Activated CD8-positive, alpha-beta T cell treated with anti-CD3 and anti-CD28 coated beads, Interleukin-2, amount 10 ng/mL, durations not matched to agents 7 days and 5 days (primary cell): ENCODE results near the gene PAQR7. TPM values are rescaled to one million over a fixed set of nuclear protein-coding genes. Genes with fewer than 3 reads are reported as not detected.

Source experiments
- ATAC-seq: fragments of 150-1000 bp; cut with Tn5 transposase; one replicate; pipeline ENCODE4 v1.10.0; 2021; ENCODE audit warnings: moderate library complexity
- CTCF ChIA-PET: fragments of 350-600 bp; sonication (Branson Sonifier 250); formaldehyde crosslinking; loops from one replicate; lab custom pipeline; 2021; ENCODE audit warnings: antibody characterized with exemption; lab: Charles Lee
- POLR2A ChIA-PET: fragments of 350-600 bp; sonication (Branson Sonifier 250); formaldehyde crosslinking; loops from one replicate; lab custom pipeline; 2021; ENCODE audit warnings: antibody characterized with exemption; lab: Charles Lee
- DNase-seq: peaks from one replicate; pipeline ENCODE4 v3.0.0-alpha.2; 2020
- H3K27ac Mint-ChIP-seq: one replicate; pipeline ENCODE4 v1.8.0; 2021; ENCODE audit warnings: mild to moderate bottlenecking, mixed read lengths
- H3K27me3 Mint-ChIP-seq: one replicate; pipeline ENCODE4 v1.8.0; 2021; ENCODE audit warnings: low read depth, mixed read lengths
- H3K36me3 Mint-ChIP-seq: one replicate; pipeline ENCODE4 v1.8.0; 2021; ENCODE audit warnings: low read depth, mixed read lengths
- H3K4me1 Mint-ChIP-seq: one replicate; pipeline ENCODE4 v1.8.0; 2021; ENCODE audit warnings: low read depth, mixed read lengths
- H3K4me3 Mint-ChIP-seq: one replicate; pipeline ENCODE4 v1.8.0; 2021; ENCODE audit warnings: mild to moderate bottlenecking, mixed read lengths
- H3K9me3 Mint-ChIP-seq: one replicate; pipeline ENCODE4 v1.8.0; 2022; ENCODE audit warnings: mixed read lengths; ENCODE audit not compliant: insufficient read depth
- total RNA-seq, 2 experiments: library from RNA; stranded (reverse); gene quantifications; one replicate each; pipeline ENCODE4 v1.2.3, GENCODE V29; 2021

Gene PAQR7, protein sequence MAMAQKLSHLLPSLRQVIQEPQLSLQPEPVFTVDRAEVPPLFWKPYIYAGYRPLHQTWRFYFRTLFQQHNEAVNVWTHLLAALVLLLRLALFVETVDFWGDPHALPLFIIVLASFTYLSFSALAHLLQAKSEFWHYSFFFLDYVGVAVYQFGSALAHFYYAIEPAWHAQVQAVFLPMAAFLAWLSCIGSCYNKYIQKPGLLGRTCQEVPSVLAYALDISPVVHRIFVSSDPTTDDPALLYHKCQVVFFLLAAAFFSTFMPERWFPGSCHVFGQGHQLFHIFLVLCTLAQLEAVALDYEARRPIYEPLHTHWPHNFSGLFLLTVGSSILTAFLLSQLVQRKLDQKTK
- total RNA-seq: 1 to 10 TPM; 3.2 to 3.3 TPM

DNA sequence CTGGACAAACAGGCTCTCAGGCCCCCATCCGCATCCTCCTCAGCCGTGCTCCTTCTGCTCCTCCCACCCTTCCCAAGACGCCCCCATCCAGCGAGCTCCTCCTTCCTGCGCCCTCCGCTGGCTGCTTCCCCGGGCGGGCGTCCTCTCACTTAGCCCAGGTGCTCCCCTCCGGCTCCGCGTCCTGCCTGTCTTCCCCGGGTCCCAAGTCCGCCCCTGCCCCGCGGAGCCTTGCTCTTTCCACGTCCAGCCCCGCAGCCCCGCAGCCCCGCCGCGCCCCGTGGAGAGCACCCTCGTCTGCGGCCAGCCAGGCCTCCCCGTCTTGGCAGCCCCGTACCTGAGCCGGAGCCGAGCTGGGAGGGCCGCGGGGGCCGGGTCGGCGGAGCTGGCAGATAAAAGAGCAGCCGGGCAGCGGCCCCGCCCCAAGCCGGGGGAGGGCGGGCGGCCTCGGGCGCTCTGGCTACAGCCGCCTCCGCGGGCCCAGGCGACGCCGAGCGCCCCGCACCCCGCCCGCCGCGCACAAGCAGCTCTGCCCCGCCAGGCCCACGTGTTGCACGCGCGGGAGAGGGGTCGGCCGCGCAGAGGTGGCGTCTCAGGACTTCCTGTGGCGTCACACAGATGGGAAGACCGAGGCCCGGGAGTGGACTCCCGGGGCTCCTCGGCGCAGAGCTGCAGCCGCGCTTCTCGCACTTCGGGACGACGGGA lies at the start of gene PAQR7:
TSS of gene PAQR7 (minus strand) at position 555 of the 702 bp plus-strand sequence. CDS start 11,869 bp downstream, outside the sequence.
- ATAC-seq: peak; percentile 93
- POLR2A ChIA-PET: interaction anchor here (1.3 kb wide), 2 partner anchors 20 to 54 kb away, joined by 3 to 5 read pairs; no protein-coding TSS in a partner anchor

GRCh38 chr1:25924454-25924853 lies 48.9 kb upstream of the PAQR7 start:
- Mint-ChIP-seq H3K4me1 (peaks cover 32% of the 10 kb centered on the region), H3K4me3 (no peak overlapping the region), H3K27me3 (peaks cover 33% of the 10 kb centered on the region), H3K27ac (no peak overlapping the region), H3K9me3 (no peaks in the 10 kb centered on the region), H3K36me3 (no peaks in the 10 kb centered on the region)
- DNase-seq: no peak
- CTCF ChIA-PET: interaction anchor here (0.9 to 1.5 kb wide), 2 partner anchors 29 to 73 kb away, joined by 3 to 5 read pairs; partner anchors contain the start of gene PAFAH2
- ATAC-seq: no peak
- POLR2A ChIA-PET: no interaction called here

More for the DNA sequence above, at the start of gene PAQR7:
- peak within 1 kb of the TSS; percentile 60 for H3K27ac Mint-ChIP-seq
- H3K4me3 Mint-ChIP-seq: peak within 1 kb of the TSS; percentile 79
- H3K27me3 Mint-ChIP-seq: peaks cover 14% of the 10 kb centered on the region
- H3K4me1 Mint-ChIP-seq: peaks cover 11% of the 10 kb centered on the region
- CTCF ChIA-PET: interaction anchor here (2.4 to 2.9 kb wide), 2 partner anchors 20 to 122 kb away, joined by 13 to 17 read pairs; partner anchors contain the start of gene PAFAH2
- no peaks in the 10 kb centered on the region for H3K36me3 Mint-ChIP-seq
- H3K9me3 Mint-ChIP-seq: no peaks in the 10 kb centered on the region
- DNase-seq: peak; percentile 64

DNA sequence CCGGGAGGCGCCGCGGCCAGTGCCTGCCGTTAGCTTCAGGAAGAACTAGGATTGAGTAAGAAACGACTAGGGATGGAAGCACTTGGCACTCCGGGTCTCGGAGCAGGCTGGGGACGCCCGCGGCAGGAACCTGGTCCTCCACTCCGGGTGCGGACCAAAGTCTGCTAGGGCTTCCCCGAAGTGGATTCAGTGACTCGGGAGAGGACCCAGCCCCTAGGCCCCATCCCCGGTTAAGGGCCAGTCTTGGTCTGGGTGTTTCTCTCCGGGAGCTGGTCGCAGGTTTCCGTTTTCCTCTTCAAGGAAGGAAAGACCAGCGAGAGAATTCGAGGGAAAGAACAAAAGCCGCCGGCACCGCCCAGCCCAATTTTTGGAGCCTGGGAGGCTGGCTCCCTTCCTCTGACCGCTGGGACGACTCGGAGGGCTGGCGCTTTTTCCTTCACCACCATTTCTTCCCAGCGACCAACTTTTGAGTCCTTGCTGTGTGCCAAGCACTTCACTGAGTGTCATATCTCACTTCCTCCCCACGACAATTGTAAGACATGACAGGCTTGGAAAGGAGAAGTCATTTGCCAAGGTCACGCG lies 47.6 kb upstream of the PAQR7 start:
- Mint-ChIP-seq H3K27ac (no peak overlapping the region), H3K4me3 (peak overlapping the region; percentile 46), H3K9me3 (no peaks in the 10 kb centered on the region), H3K27me3 (peaks cover 33% of the 10 kb centered on the region), H3K36me3 (no peaks in the 10 kb centered on the region), H3K4me1 (peaks cover 36% of the 10 kb centered on the region)
- no peak for DNase-seq
- CTCF ChIA-PET: interaction anchor here (0.8 to 4.4 kb wide), 5 partner anchors 18 to 181 kb away, joined by 3 to 26 read pairs (median 8); partner anchors contain the start of gene PAFAH2
- POLR2A ChIA-PET: interaction anchor here (0.7 to 2.3 kb wide), 3 partner anchors 67 to 343 kb away, joined by 4 to 12 read pairs (median 5); no protein-coding TSS in a partner anchor
- peak; percentile 60 for ATAC-seq

DNA sequence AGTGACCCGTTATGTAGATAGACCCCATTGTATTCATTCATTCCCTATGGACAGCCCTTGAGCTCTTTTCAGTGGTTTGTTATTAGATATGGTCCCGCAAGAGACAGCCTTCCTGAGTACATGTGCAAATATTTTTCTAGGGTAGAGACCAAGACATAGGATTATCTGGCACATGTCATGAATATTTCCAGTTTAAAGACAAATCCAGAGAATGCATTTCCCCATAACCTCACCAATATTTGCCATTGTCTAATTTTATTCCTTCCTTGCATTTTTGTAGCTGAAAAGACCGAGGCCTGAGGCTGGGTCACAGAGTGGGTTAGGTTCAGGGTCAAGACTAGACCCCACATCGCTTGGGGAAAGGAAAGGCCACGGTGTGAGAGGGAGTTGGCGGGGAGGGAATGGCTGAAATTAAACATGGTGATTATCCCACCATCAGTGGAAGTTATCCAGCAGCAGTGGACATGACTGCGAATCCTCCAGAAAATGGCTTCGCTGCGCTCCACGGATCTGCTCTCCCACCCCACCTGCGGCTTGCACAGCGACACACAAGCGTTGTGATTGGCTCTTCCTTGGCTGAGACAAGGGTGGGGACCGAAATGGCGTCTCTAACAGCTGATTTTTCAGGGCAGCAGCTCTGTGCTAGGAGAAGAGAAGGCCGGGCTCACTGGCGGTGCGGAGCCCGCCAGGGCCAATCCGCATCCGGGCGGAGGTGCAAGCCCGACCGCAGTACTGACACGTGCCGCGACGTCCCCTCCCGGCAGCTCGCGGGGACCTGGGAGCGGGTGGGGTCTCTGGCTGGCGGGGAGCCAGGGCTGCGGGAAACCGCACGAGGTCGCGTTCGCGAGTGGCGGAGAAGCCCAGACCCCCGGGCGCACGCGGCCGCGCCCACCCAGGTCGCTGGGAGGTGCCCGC lies 46.8 kb upstream of the PAQR7 start:
- CTCF ChIA-PET: interaction anchor here (0.8 to 4.4 kb wide), 8 partner anchors 11 to 182 kb away, joined by 3 to 26 read pairs (median 6); partner anchors contain the start of gene PAFAH2
- no peaks in the 10 kb centered on the region for H3K36me3 Mint-ChIP-seq
- H3K9me3 Mint-ChIP-seq: no peaks in the 10 kb centered on the region
- peaks cover 33% of the 10 kb centered on the region for H3K27me3 Mint-ChIP-seq
- POLR2A ChIA-PET: interaction anchor here (0.8 to 2.3 kb wide), 3 partner anchors 8 to 75 kb away, joined by 3 to 12 read pairs (median 5); no protein-coding TSS in a partner anchor
- H3K4me3 Mint-ChIP-seq: peak overlapping the region; percentile 77
- H3K27ac Mint-ChIP-seq: peak overlapping the region; percentile 41
- DNase-seq (peak; percentile 69), ATAC-seq (peak; percentile 85)
- H3K4me1 Mint-ChIP-seq: peaks cover 41% of the 10 kb centered on the region

DNA sequence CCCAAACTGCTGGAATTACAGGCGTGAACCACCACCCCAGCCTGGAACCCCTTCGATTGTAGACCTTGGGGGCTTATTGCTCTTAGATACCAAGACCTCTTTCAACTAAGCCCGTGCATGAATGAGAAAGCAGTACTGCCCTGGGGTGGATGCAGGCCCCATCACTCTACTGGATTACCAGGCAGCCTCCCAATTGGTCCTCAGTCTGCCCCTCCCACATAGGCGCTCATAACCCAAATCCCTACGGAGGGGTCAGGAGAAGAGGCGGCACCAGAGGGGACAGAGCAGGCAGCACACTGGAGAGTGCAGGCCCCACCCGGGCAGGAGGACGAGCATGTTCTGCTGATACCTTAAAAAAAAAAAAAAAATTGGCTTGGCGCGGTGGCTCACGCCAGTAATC lies 43.1 kb upstream of the PAQR7 start:
- CTCF ChIA-PET: interaction anchor here (1.4 to 2.4 kb wide), 2 partner anchors 23 to 78 kb away, joined by 4 to 12 read pairs; no protein-coding TSS in a partner anchor
- Mint-ChIP-seq H3K27ac (no peak overlapping the region), H3K9me3 (no peaks in the 10 kb centered on the region), H3K27me3 (peaks cover 11% of the 10 kb centered on the region), H3K4me3 (no peak overlapping the region), H3K36me3 (no peaks in the 10 kb centered on the region), H3K4me1 (peaks cover 37% of the 10 kb centered on the region)
- no peak for DNase-seq
- no peak for ATAC-seq
- POLR2A ChIA-PET: no interaction called here

- Mint-ChIP-seq H3K4me1 (peaks cover 31% of the 10 kb centered on the region), H3K27me3 (peaks cover 7% of the 10 kb centered on the region), H3K9me3 (no peaks in the 10 kb centered on the region), H3K4me3 (no peak overlapping the region), H3K36me3 (no peaks in the 10 kb centered on the region), H3K27ac (peak overlapping the region; percentile 60)
- ATAC-seq: peak; percentile 28
- POLR2A ChIA-PET: interaction anchor here (0.8 to 1.4 kb wide), 2 partner anchors 11 to 71 kb away, joined by 3 read pairs; no protein-coding TSS in a partner anchor
- CTCF ChIA-PET: interaction anchor here (0.8 to 2.4 kb wide), 4 partner anchors 22 to 79 kb away, joined by 3 to 12 read pairs (median 4); no protein-coding TSS in a partner anchor
- peak; percentile 47 for DNase-seq
Observed at GRCh38 chr1:25917996-25918395, 42.5 kb upstream of the PAQR7 start.

GRCh38 chr1:25916460-25916859 lies 41.0 kb upstream of the PAQR7 start:
- Mint-ChIP-seq H3K27ac (no peak overlapping the region), H3K27me3 (peaks cover 2% of the 10 kb centered on the region), H3K36me3 (no peaks in the 10 kb centered on the region), H3K4me3 (no peak overlapping the region), H3K4me1 (peaks cover 19% of the 10 kb centered on the region), H3K9me3 (no peaks in the 10 kb centered on the region)
- DNase-seq: no peak
- ChIA-PET CTCF (no interaction called here), POLR2A (interaction anchor here (0.6 kb wide), 1 partner anchor 669 kb away, joined by 3 read pairs; no protein-coding TSS in a partner anchor)
- no peak for ATAC-seq

DNA sequence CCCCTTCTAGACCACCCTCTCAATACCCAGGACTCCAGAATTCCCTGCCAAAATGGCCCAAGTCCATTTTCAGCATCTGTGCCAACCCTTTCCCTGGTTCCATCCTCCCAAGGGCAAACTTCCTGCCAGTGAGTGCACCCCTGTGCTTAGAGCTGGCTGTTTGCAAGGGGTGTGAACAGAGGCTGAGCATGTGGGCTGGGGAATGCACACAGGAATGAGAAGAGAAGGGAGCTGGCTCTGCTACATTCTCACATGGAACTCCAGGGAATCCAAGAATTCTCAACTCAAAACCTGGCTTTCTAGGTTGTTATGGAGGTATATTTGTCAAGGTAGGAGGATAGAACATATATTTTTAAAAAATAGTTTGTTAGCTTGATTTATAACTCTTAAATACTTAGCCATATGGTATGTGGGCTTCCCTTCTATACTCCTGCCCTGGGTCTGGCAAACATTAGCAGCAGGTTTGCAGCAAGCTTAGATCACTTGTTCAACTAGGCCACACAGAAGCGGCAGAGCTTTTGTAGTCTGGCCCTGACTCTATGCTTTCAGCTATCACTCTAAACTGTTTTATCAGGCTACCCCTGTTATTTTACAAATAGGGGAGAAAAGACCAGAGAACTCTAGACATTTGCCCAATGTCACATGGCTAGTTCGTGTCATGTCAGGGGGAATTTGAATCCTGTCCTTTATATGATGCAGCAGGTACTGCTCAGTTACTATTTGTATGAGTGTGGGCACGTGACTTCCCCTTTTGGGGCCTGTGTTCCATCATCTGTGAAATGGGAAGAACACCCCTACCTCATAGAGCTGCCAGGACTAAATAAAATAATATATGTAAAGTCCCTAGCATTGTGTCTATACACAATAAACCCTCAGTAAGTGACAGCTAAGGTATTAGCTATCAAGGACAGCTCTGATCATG lies 38.8 kb upstream of the PAQR7 start:
- Mint-ChIP-seq H3K36me3 (no peaks in the 10 kb centered on the region), H3K27ac (no peak overlapping the region), H3K9me3 (no peaks in the 10 kb centered on the region), H3K27me3 (peaks cover 3% of the 10 kb centered on the region), H3K4me3 (no peak overlapping the region), H3K4me1 (peaks cover 9% of the 10 kb centered on the region)
- CTCF ChIA-PET: interaction anchor here (1.0 to 3.1 kb wide), 4 partner anchors 10 to 83 kb away, joined by 3 to 13 read pairs (median 6); partner anchors contain the start of gene PAFAH2
- no peak for ATAC-seq
- no peak for DNase-seq
- POLR2A ChIA-PET: interaction anchor here (0.9 to 1.3 kb wide), 2 partner anchors 8 to 9 kb away, joined by 3 to 5 read pairs; no protein-coding TSS in a partner anchor

- Mint-ChIP-seq H3K27ac (no peak overlapping the region), H3K36me3 (no peaks in the 10 kb centered on the region), H3K4me3 (no peak overlapping the region), H3K27me3 (peaks cover 10% of the 10 kb centered on the region), H3K4me1 (peaks cover 6% of the 10 kb centered on the region), H3K9me3 (no peaks in the 10 kb centered on the region)
- ChIA-PET CTCF (interaction anchor here (2.3 to 3.1 kb wide), 3 partner anchors 9 to 85 kb away, joined by 8 to 13 read pairs (median 11); partner anchors contain the start of gene PAFAH2), POLR2A (no interaction called here)
- ATAC-seq (no peak), DNase-seq (no peak)
Observed at GRCh38 chr1:25913206-25913605, 37.7 kb upstream of the PAQR7 start.
